D721Med (cell line): ENCODE results near the gene OTOP3.
"Not testable (repeated sequence)": the region's sequence is repeated elsewhere in the genome, so short reads cannot be mapped to it uniquely, and the experiment has no call there.

ENCODE experiments used
- DNase-seq: peaks from one replicate; pipeline ENCODE4 v3.0.0; 2011; ENCODE audit warnings: low spot score; ENCODE audit not compliant: insufficient read length
- FAIRE-seq: peaks from 2 replicates; lab custom pipeline; 2011; peaks lifted over from hg19 to GRCh38; lab: Jason Lieb, UNC
- CTCF ChIP-seq: IDR thresholded peaks from 2 replicates; pipeline ENCODE4 v1.5.1; 2012; ENCODE audit warnings: mild to moderate bottlenecking, control low read depth; ENCODE audit not compliant: insufficient read depth; ENCODE audit errors: missing control alignments

Gene OTOP3

DNA sequence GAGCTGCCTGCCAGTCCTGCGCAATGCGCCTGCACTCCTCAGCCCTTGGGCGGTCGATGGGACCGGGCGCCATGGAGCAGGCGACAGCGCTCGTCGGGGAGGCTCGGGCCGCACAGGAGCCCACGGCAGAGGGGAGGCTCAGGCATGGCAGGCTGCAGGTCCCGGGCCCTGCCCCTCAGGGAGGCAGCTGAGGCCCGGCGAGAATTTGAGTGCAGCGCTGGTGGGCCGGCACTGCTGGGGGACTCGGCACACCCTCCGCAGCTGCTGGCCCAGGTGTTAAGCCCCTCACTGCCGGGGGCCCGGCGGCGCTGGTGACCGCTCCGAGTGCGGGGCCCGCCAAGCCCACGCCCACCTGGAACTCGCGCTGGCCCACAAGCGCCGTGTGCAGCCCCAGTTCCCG lies 28.7 kb upstream of the OTOP3 start:
- no peak for DNase-seq
- TF ChIP-seq CTCF = no peak
- FAIRE-seq = no peak

DNA sequence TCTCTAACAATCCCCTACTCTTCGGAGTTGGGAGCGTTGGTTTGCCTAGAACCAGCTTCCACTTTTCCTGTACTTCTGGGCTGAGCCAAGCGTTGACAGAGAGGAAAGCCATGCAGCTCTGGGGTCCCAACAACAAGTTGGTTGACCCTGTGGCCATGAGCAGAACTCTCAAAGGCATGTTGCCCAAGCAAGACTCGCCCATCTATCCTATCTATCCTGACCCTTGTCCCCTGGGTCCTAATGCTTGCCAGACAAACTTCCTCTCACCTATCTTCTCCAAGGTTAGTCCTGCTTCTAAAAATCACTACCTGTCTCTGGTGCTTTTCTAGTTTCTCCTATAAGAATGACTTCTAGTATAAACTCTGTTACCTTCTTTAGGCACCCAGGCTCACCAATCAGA lies 26.6 kb upstream of the OTOP3 start:
- DNase-seq, FAIRE-seq: not testable (repeated sequence)

- FAIRE-seq, DNase-seq: not testable (repeated sequence)
These were observed 24.3 kb upstream of the OTOP3 start for GRCh38 chr17:74911423-74911822.

DNA sequence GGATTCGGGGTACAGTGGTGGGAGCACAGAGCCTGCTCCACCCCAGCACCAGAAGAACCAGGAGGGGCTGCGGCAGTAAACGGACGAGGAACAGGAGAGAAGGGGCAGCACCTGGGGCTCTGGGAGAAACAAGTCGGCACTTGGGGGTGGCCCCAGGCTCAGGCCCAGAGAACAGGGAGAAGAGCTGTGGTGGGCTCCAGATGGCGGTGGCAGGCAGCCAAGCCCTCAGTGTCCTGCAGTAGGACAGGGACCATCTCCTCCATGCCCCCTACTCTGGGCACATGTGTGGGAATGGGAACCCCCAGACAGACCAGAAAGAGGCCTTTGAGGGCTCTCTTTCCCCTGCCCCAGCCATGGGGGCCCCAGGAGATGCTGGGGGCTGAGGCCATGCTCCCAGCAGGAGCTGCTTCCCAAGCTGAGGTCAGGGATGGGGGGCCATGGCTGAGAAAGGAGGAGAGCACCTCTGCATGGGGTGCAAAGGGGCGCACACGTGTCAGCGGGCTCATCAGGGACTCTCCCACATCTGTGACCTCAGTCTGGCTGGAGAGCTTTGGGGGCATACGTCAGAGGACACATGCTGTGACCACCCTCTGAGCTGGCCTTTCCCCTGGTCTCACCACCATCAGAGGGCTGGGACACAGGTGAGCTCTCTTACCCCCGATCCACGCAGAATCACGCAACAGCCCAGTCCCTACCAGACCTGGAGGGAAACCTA lies 19.4 kb upstream of the OTOP3 start:
- no peak for TF ChIP-seq CTCF
- DNase-seq = no peak
- FAIRE-seq = no peak

DNA sequence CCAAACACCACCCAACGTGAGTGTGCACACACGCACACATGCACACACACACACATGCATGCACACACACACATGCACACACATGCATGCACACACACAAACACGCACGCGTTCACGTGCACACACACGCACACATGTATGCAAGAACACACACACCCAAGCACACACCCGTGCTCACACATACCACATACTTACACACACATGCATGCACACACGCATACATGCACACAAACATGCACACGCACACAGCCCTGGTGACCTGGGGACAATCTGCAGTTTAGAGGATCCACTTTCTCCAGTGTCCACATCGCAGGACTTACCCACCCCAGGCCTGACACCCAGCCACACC lies 18.9 kb upstream of the OTOP3 start:
- FAIRE-seq (no peak), DNase-seq (no peak)

GRCh38 chr17:74917430-74917829 lies 18.3 kb upstream of the OTOP3 start:
- FAIRE-seq (no peak), DNase-seq (no peak)
- TF ChIP-seq CTCF = no peak

More for the DNA sequence above, 18.9 kb upstream of the OTOP3 start:
- no peak for TF ChIP-seq CTCF

DNA sequence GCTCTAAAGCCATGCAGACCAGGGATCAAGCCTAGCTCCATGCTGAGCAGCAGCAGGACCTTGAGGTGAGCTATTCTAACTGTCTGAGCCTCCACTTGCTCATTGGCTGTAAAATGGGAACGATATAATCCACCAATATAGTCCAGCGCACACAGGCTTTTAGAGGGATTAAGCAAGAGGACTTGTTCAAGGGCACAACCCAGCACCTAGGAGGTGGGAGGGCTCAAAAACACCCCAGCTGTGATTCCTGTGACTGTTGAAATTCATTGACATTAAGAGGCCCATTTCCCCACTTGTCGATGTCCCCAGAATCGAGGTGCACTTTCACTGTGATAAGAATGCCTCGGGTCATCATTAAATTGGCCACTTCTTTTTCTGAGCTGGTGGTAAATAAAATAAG lies 16.8 kb upstream of the OTOP3 start:
- TF ChIP-seq CTCF = no peak
- FAIRE-seq (no peak), DNase-seq (no peak)

DNA sequence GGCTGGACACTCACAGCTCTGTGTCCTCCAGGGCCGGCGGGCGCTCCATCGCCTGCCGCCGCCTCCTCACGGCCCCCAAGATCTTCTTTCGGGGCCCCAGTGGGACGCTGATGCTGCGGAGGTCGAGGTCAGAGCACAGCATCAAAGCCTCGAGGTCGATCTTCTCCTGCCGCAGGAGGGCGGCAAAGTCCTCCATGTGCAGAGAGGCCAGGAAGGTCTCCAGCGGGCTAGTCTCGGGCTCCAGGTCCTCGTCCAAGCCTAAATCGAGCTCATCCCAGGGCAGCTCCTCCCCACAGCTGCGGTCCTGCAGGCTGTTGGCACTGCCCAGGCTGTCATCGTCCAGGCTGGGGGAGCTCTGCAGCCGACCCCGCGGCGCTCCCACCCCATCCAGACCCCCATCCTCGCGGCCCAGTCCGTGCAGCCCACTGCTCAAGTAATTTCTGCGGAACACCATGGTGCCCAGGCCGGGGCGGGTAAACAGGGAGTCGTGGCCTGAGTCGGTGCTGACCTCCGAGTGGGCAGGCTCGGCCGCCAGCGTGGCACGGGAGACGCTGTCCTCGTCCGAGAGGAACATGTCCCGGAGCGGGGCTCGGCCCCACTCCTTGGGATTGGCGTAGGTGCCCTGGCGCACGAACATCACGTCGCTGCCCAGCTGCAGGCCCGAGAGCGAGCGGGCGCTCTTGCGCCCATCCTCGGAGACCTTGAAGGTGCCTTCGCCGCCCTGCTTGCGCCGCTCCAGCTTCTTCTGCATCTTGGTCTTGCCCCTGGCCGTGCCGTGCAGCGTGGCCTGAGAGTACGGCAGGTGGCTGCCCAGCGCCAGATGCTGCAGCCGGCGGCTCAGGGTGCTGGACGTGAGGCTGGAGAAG lies 16.0 kb upstream of the OTOP3 start:
- no peak for DNase-seq
- no peak for FAIRE-seq
- peak; percentile 54 for TF ChIP-seq CTCF
